Loucy (cell line): ENCODE measurements around the gene NRG2.
A peak's percentile ranks its signal among the peaks of the same experiment; 100 is the strongest.

Experiments
- H2AFZ ChIP-seq: fragments of 200-600 bp; sonication (generic); 2 replicates; pipeline ENCODE4 v1.6.0; 2016; ENCODE audit warnings: antibody characterized with exemption, mild to moderate bottlenecking, low read length, moderate library complexity
- H3F3A ChIP-seq: fragments of 200-600 bp; 2 replicates; pipeline ENCODE4 v1.6.0; 2016; ENCODE audit warnings: antibody characterized with exemption, low read depth, mild to moderate bottlenecking
- H3K27me3 ChIP-seq: fragments of 200-600 bp; sonication (generic); 2 replicates; pipeline ENCODE4 v1.6.1; 2014; ENCODE audit warnings: low read length, mild to moderate bottlenecking; ENCODE audit not compliant: insufficient read depth, poor library complexity, severe bottlenecking
- H3K36me3 ChIP-seq: fragments of 200-600 bp; sonication (generic); 2 replicates; pipeline ENCODE4 v1.6.1; 2016; ENCODE audit warnings: low read length; ENCODE audit not compliant: insufficient read depth
- H3K4me1 ChIP-seq: fragments of 200-600 bp; sonication (generic); 2 replicates; pipeline ENCODE4 v1.5.1; 2014; ENCODE audit warnings: low read length, mild to moderate bottlenecking; ENCODE audit not compliant: insufficient read depth, poor library complexity, severe bottlenecking
- H3K4me2 ChIP-seq: fragments of 200-600 bp; sonication (generic); 2 replicates; pipeline ENCODE4 v1.6.0; 2014; ENCODE audit warnings: antibody characterized with exemption, low read length, low read depth, mild to moderate bottlenecking; ENCODE audit not compliant: poor library complexity, severe bottlenecking
- H3K4me3 ChIP-seq: fragments of 200-600 bp; sonication (generic); 2 replicates; pipeline ENCODE4 v1.5.1; 2014; ENCODE audit warnings: low read length, mild to moderate bottlenecking, mixed read lengths; ENCODE audit not compliant: poor library complexity, severe bottlenecking
- H3K79me2 ChIP-seq: fragments of 200-600 bp; sonication (generic); 2 replicates; pipeline ENCODE4 v1.6.1; 2014; ENCODE audit warnings: low read length; ENCODE audit not compliant: insufficient read depth
- H3K9ac ChIP-seq: fragments of 200-600 bp; sonication (generic); 2 replicates; pipeline ENCODE4 v1.6.0; 2014; ENCODE audit warnings: mild to moderate bottlenecking, low read depth, low read length, moderate library complexity; ENCODE audit not compliant: poor library complexity, severe bottlenecking
- H3K9me2 ChIP-seq: fragments of 200-600 bp; sonication (generic); replicated peaks from 2 replicates; pipeline ENCODE4 v1.6.1; 2016; ENCODE audit warnings: low read depth, low read length, mixed read lengths
- H3K9me3 ChIP-seq: fragments of 200-600 bp; sonication (generic); 2 replicates; pipeline ENCODE4 v1.6.1; 2014; ENCODE audit warnings: mild to moderate bottlenecking, antibody characterized with exemption, low read length, low read depth; ENCODE audit not compliant: insufficient read depth
- H4K20me1 ChIP-seq: fragments of 200-600 bp; sonication (generic); 2 replicates; pipeline ENCODE4 v1.6.0; 2014; ENCODE audit warnings: antibody characterized with exemption, low read length, mild to moderate bottlenecking; ENCODE audit not compliant: insufficient read depth, poor library complexity, severe bottlenecking
- EZH2phosphoT487 ChIP-seq: fragments of 200-600 bp; IDR thresholded peaks from 2 replicates; pipeline ENCODE4 v1.6.1; 2018; ENCODE audit warnings: antibody characterized with exemption, mild to moderate bottlenecking, moderate library complexity, borderline replicate concordance
- TF ChIP-seq, protein P1 (sequence below): fragments of 200-600 bp; sonication (generic); conservative IDR thresholded peaks from 2 replicates; pipeline ENCODE4 v1.5.1; 2014; ENCODE audit warnings: mild to moderate bottlenecking, antibody characterized with exemption, low read length

The NRG2 gene

DNA sequence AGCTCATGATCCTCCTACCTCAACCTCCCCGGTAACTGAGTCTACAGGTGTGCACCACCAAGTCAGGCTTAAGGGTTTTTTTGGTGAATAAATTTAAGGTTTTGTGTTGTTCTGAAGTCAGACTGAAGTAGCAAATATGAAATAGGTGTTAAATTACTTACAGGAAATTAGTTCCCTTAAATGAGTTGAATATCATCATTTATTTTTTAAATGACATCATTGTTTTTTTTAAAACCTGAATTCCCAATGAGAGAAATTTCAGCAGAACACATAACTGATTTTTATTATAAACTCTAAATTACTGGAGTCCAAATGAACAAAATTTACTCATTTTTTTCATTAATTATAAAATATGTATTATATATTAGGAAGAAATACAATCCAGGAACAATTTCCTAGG, 33.0 kb upstream of the NRG2 start:
- Histone ChIP-seq H3K9me2 (no peaks in the 10 kb centered on the region), H3K4me2 (no peak overlapping the region)

DNA sequence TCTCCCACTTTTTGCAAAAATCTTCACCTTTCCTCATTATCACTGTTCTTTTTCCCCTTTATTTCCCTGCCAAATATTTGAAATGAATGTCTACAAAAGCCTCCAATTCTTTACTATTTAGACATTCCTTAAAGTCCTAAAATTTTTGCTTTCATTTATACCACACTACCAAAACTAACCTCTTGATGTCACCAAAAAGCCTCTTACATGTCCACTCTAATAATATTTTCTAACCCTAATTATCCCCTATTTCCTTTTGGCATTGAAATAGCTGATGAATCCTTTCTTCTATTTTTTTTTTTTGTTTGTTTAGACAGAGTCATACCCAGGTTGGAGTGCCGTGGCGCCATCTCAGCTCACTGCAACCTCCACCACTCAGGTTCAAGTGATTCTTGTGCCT, 32.3 kb upstream of the NRG2 start:
- Histone ChIP-seq H3K27me3 (no peaks in the 10 kb centered on the region), H3K9me3 (no peaks in the 10 kb centered on the region), H2AFZ (no peak overlapping the region), H3K79me2 (no peaks in the 10 kb centered on the region), H3K4me3 (no peak overlapping the region), H3K4me2 (no peak overlapping the region), H4K20me1 (no peaks in the 10 kb centered on the region), H3K4me1 (no peaks in the 10 kb centered on the region), H3K36me3 (no peaks in the 10 kb centered on the region), H3K9ac (no peak overlapping the region), H3K9me2 (no peaks in the 10 kb centered on the region), H3F3A (no peaks in the 10 kb centered on the region)
- TF ChIP-seq EZH2phosphoT487 = no peak
- TF ChIP-seq, protein P1, sequence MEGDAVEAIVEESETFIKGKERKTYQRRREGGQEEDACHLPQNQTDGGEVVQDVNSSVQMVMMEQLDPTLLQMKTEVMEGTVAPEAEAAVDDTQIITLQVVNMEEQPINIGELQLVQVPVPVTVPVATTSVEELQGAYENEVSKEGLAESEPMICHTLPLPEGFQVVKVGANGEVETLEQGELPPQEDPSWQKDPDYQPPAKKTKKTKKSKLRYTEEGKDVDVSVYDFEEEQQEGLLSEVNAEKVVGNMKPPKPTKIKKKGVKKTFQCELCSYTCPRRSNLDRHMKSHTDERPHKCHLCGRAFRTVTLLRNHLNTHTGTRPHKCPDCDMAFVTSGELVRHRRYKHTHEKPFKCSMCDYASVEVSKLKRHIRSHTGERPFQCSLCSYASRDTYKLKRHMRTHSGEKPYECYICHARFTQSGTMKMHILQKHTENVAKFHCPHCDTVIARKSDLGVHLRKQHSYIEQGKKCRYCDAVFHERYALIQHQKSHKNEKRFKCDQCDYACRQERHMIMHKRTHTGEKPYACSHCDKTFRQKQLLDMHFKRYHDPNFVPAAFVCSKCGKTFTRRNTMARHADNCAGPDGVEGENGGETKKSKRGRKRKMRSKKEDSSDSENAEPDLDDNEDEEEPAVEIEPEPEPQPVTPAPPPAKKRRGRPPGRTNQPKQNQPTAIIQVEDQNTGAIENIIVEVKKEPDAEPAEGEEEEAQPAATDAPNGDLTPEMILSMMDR = peak; percentile 60

More for the DNA sequence above, 33.0 kb upstream of the NRG2 start:
- no peaks in the 10 kb centered on the region for H3K79me2 ChIP-seq
- H3K4me3 ChIP-seq = no peak overlapping the region
- H3K9me3 ChIP-seq = no peaks in the 10 kb centered on the region
- H2AFZ ChIP-seq = no peak overlapping the region
- no peaks in the 10 kb centered on the region for H3F3A ChIP-seq
- no peaks in the 10 kb centered on the region for H3K27me3 ChIP-seq
- H3K9ac ChIP-seq = no peak overlapping the region
- H3K36me3 ChIP-seq = no peaks in the 10 kb centered on the region
- H3K4me1 ChIP-seq = no peaks in the 10 kb centered on the region
- TF ChIP-seq, protein P1 = no peak
- no peak for TF ChIP-seq EZH2phosphoT487
- no peaks in the 10 kb centered on the region for H4K20me1 ChIP-seq

DNA sequence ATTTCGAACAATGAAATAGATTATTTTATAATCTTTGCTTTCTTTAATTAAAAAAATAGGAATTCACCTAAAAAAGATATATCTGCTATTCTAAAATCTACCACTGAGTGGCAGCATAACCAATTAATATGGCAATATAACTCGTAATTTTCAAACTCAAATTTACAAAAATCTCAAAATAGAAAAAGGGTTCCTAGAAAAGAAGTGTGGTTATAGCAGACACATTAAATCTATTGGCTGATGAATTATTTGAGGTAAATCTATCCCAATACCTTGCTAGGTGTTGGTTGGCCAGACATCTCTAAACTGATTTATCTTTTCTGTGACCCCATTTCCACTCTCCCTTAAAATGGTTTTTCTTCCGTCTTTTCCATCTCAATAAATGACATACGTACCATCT, 30.2 kb upstream of the NRG2 start:
- Histone ChIP-seq H3K9me2 (no peaks in the 10 kb centered on the region), H3K9me3 (no peaks in the 10 kb centered on the region), H4K20me1 (no peaks in the 10 kb centered on the region), H3K4me1 (no peaks in the 10 kb centered on the region), H3F3A (no peaks in the 10 kb centered on the region), H3K4me3 (no peak overlapping the region), H3K4me2 (no peak overlapping the region), H2AFZ (no peak overlapping the region), H3K36me3 (no peaks in the 10 kb centered on the region), H3K9ac (no peak overlapping the region), H3K79me2 (no peaks in the 10 kb centered on the region), H3K27me3 (no peaks in the 10 kb centered on the region)
- no peak for TF ChIP-seq EZH2phosphoT487
- TF ChIP-seq, protein P1 = peak; percentile 82
